Endothelial cell of umbilical vein (primary cell): Measurements from ENCODE around the gene ANO9. TPM values are rescaled to one million over a fixed set of nuclear protein-coding genes. Genes with fewer than 3 reads are reported as not detected.

ENCODE experiments used
- BruUV-seq: library from RNA; stranded (reverse); fragments of 400-500 nt; replicated peaks from 2 replicates; lab custom pipeline; 2021; lab: Mats Ljungman, UMichigan
- CTCF ChIA-PET: fragments of 300-600, 350-600 bp; sonication (Branson Sonifier 250); formaldehyde crosslinking; loops from one replicate; lab custom pipeline; 2021; ENCODE audit warnings: antibody characterized with exemption, inconsistent platforms; lab: Charles Lee
- POLR2A ChIA-PET: fragments of 300-600, 350-600 bp; sonication (Branson Sonifier 250); formaldehyde crosslinking; loops from one replicate; lab custom pipeline; 2021; ENCODE audit warnings: antibody characterized with exemption, inconsistent platforms; lab: Charles Lee
- DNase-seq: peaks from one replicate; pipeline ENCODE4 v3.0.0-alpha.2; 2011; ENCODE audit warnings: low read depth, low spot score
- FAIRE-seq: peaks from 2 replicates; lab custom pipeline; 2011; peaks lifted over from hg19 to GRCh38; lab: Jason Lieb, UNC
- H2AFZ ChIP-seq: 2 replicates; pipeline ENCODE4 v1.6.0; 2012; ENCODE audit warnings: low read depth, low read length, control low read depth, inconsistent platforms
- H3K27ac ChIP-seq: 2 replicates; pipeline ENCODE4 v1.5.1; 2011; ENCODE audit warnings: low read depth, mild to moderate bottlenecking, control low read depth, low read length, moderate library complexity; ENCODE audit not compliant: insufficient read depth
- H3K27me3 ChIP-seq, 2 experiments: 2 replicates each; pipeline versions ENCODE4 v1.6.0 to v1.6.1; 2011; ENCODE audit warnings: low read length in 2 of 2, mixed read lengths in 1 of 2; ENCODE audit not compliant: control insufficient read depth in 2 of 2, insufficient read depth in 2 of 2
- H3K36me3 ChIP-seq, 2 experiments: 2 replicates in 1 of 2; 3 replicates in 1 of 2; pipeline ENCODE4 v1.5.1; 2011; ENCODE audit warnings: low read length in 2 of 2, mild to moderate bottlenecking in 1 of 2, moderate library complexity in 1 of 2; ENCODE audit not compliant: control insufficient read depth in 2 of 2, insufficient read depth in 2 of 2; ENCODE audit errors: extremely low read depth in 1 of 2
- H3K4me1 ChIP-seq: 3 replicates; pipeline ENCODE4 v1.5.1; 2011; ENCODE audit warnings: mild to moderate bottlenecking, low read length; ENCODE audit not compliant: control insufficient read depth, insufficient read depth; ENCODE audit errors: extremely low read depth
- H3K4me2 ChIP-seq: 2 replicates; pipeline ENCODE4 v1.6.1; 2011; ENCODE audit warnings: low read length, control low read depth, mixed read lengths; ENCODE audit not compliant: insufficient read depth
- H3K4me3 ChIP-seq, 3 experiments: fragments of 200-600 bp in 1 of 3; sonication (generic), shearing (Covaris generic) in 1 of 3; replicated peaks in 1 of 3; 2 replicates each; pipeline ENCODE4 v1.5.1; 2011 to 2016; ENCODE audit warnings: control low read depth in 3 of 3, low read length in 3 of 3, mild to moderate bottlenecking in 2 of 3, inconsistent platforms in 1 of 3, low read depth in 1 of 3, moderate library complexity in 1 of 3; ENCODE audit not compliant: insufficient read depth in 1 of 3
- H3K79me2 ChIP-seq: 2 replicates; pipeline ENCODE4 v1.6.0; 2012; ENCODE audit warnings: low read length, inconsistent platforms; ENCODE audit not compliant: control insufficient read depth, insufficient read depth
- H3K9ac ChIP-seq: replicated peaks from 2 replicates; pipeline ENCODE3; 2011; ENCODE audit warnings: low read length, control low read depth; ENCODE audit not compliant: insufficient read depth; ENCODE audit errors: extremely low read depth
- H3K9me1 ChIP-seq: replicated peaks from 3 replicates; pipeline ENCODE4 v1.6.0; 2011; ENCODE audit warnings: mild to moderate bottlenecking, low read length; ENCODE audit not compliant: control insufficient read depth, insufficient read depth; ENCODE audit errors: extremely low read depth
- H3K9me3 ChIP-seq: replicated peaks from 2 replicates; pipeline ENCODE4 v1.5.1; 2012; ENCODE audit warnings: low read length, inconsistent platforms; ENCODE audit not compliant: control insufficient read depth, insufficient read depth
- H4K20me1 ChIP-seq: replicated peaks from 2 replicates; pipeline ENCODE3; 2011; ENCODE audit warnings: mild to moderate bottlenecking, low read length; ENCODE audit not compliant: control insufficient read depth, insufficient read depth; ENCODE audit errors: extremely low read depth
- CTCF ChIP-seq, 2 donors: IDR thresholded peaks; 1 replicate in 1 of 2; 2 replicates in 1 of 2; pipeline ENCODE4 v1.5.1; 2011; ENCODE audit warnings: low read length in 2 of 2, mild to moderate bottlenecking in 2 of 2, moderate library complexity in 2 of 2, control low read depth in 1 of 2, inconsistent platforms in 1 of 2, low read depth in 1 of 2; ENCODE audit not compliant: insufficient read depth in 1 of 2; ENCODE audit errors: extremely low read depth in 1 of 2
- EZH2 ChIP-seq: IDR thresholded peaks from 2 replicates; pipeline ENCODE4 v1.6.1; 2012; ENCODE audit warnings: borderline replicate concordance, low read depth, mild to moderate bottlenecking, moderate library complexity, low read length, inconsistent platforms; ENCODE audit not compliant: severe bottlenecking
- FOS ChIP-seq: IDR thresholded peaks from 2 replicates; pipeline ENCODE4 v1.6.1; 2011; ENCODE audit warnings: mild to moderate bottlenecking, low read length, moderate library complexity, borderline replicate concordance; ENCODE audit not compliant: insufficient read depth
- GATA2 ChIP-seq: IDR thresholded peaks from 2 replicates; pipeline ENCODE4 v1.7.0; 2011; ENCODE audit warnings: low read depth, mild to moderate bottlenecking, moderate library complexity, mixed read lengths, low read length; ENCODE audit not compliant: insufficient read length, insufficient read depth
- JUN ChIP-seq: IDR thresholded peaks from 2 replicates; pipeline ENCODE4 v1.6.1; 2011; ENCODE audit warnings: borderline replicate concordance, low read depth; ENCODE audit not compliant: insufficient read length, insufficient read depth
- MYC ChIP-seq: IDR thresholded peaks from one replicate; pipeline ENCODE4 v1.6.1; 2011; ENCODE audit warnings: mild to moderate bottlenecking, low read depth, low read length
- POLR2A ChIP-seq: IDR thresholded peaks from 2 replicates; pipeline ENCODE4 v1.6.1; 2012; ENCODE audit warnings: low read depth, mild to moderate bottlenecking, control low read depth, low read length
- POLR2AphosphoS5 ChIP-seq: IDR thresholded peaks from 2 replicates; pipeline ENCODE4 v1.6.1; 2012; ENCODE audit warnings: low read depth, mild to moderate bottlenecking, control low read depth, low read length, moderate library complexity; ENCODE audit not compliant: insufficient read depth
- dilution Hi-C: fragments of 300-500 bp; cut with MboI; formaldehyde crosslinking; loops from one replicate; pipeline ENCODE4 v1.15.0; 2019; ENCODE audit warnings: low sequenced_read_pairs; ENCODE audit not compliant: extremely low pct_ligation_motif_present
- intact Hi-C: fragments of 100-400 bp; cut with micrococcal nuclease; formaldehyde crosslinking; loops from one replicate; pipeline ENCODE4 v1.10.0; 2022
- polyA plus RNA-seq, 4 experiments: library from polyadenylated mRNA; depleted of rRNA in 3 of 4; stranded (reverse) in 3 of 4; unstranded in 1 of 4; fragments of >200 nt; gene quantifications; 2 replicates each; pipeline versions ENCODE4 v1.2.1 to v1.2.3, GENCODE V29; 2011 to 2012; ENCODE audit warnings: missing spikeins in 1 of 4
- total RNA-seq: library from RNA; stranded (reverse); gene quantifications from 2 replicates; pipeline ENCODE4 v1.2.3, GENCODE V29; 2021
- TF ChIP-seq, protein P1 (sequence below): IDR thresholded peaks from 2 replicates; pipeline ENCODE4 v1.6.1; 2011; ENCODE audit not compliant: insufficient read depth, insufficient read length

Gene ANO9
- total and polyA plus RNA-seq, 2 donors (not counting 3 experiments of a cell fraction or from before 2014, with no cell fraction given) = 0.23 TPM; not detected in 1

GRCh38 chr11:405954-406795 is 35.6 kb downstream of the ANO9 start:
- no peaks in the 10 kb centered on the region for H3K79me2 ChIP-seq
- dilution Hi-C loops (no loop called here), intact Hi-C loops (loop anchor here (1.0 kb wide), 1 partner anchor 112 kb away; no protein-coding TSS in a partner anchor)
- peak overlapping the region; percentile 42 to 51 (median 47) for H3K4me3 ChIP-seq
- H3K4me1 ChIP-seq = peaks cover 5% of the 10 kb centered on the region
- BruUV-seq = TSS peak; percentile 34
- H3K27ac ChIP-seq = peak overlapping the region; percentile 38
- no peak for DNase-seq
- no peaks in the 10 kb centered on the region for H3K36me3 ChIP-seq
- H3K9ac ChIP-seq = peak overlapping the region; percentile 40
- no peaks in the 10 kb centered on the region for H3K9me3 ChIP-seq
- H3K4me2 ChIP-seq = peak overlapping the region; percentile 57
- CTCF ChIA-PET = interaction anchor here (1.0 to 5.5 kb wide), 7 partner anchors 7 to 101 kb away, joined by 3 to 57 read pairs (median 8); partner anchors contain the start of genes PTDSS2 and RNH1
- TF ChIP-seq MYC (no peak), JUN (no peak)
- H2AFZ ChIP-seq = peak overlapping the region; percentile 88
- no peak for FAIRE-seq
- POLR2A ChIA-PET = no interaction called here
- H4K20me1 ChIP-seq = no peaks in the 10 kb centered on the region
- H3K9me1 ChIP-seq = no peaks in the 10 kb centered on the region
- no peaks in the 10 kb centered on the region for H3K27me3 ChIP-seq

- Histone ChIP-seq H3K9me1 (no peaks in the 10 kb centered on the region), H3K27ac (no peak overlapping the region), H3K9me3 (no peaks in the 10 kb centered on the region), H3K4me3 (no peak overlapping the region), H3K36me3 (no peaks in the 10 kb centered on the region), H3K4me1 (peaks cover 5% of the 10 kb centered on the region), H2AFZ (no peak overlapping the region), H3K79me2 (no peaks in the 10 kb centered on the region), H4K20me1 (no peaks in the 10 kb centered on the region), H3K9ac (no peak overlapping the region), H3K27me3 (no peaks in the 10 kb centered on the region), H3K4me2 (no peak overlapping the region)
- ChIA-PET POLR2A (no interaction called here), CTCF (interaction anchor here (1.4 to 5.5 kb wide), 4 partner anchors 8 to 45 kb away, joined by 3 to 57 read pairs (median 18); partner anchors contain the start of gene PTDSS2)
- FAIRE-seq (no peak), DNase-seq (no peak)
- dilution Hi-C loops (no loop called here), intact Hi-C loops (no loop called here)
- TF ChIP-seq MYC (no peak), POLR2A (no peak), JUN (no peak), CTCF (IDR thresholded peaks at IDR 0.05; ENCODE audit: extremely low read depth in 1 of 2, insufficient read depth in 1 of 2, low read depth in 1 of 2, low read length in 2 of 2) (no peak), FOS (no peak), EZH2 (no peak), GATA2 (no peak), POLR2AphosphoS5 (no peak)
- TF ChIP-seq, protein P1, sequence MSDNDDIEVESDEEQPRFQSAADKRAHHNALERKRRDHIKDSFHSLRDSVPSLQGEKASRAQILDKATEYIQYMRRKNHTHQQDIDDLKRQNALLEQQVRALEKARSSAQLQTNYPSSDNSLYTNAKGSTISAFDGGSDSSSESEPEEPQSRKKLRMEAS = no peak
- BruUV-seq = no TSS peak
Measured at GRCh38 chr11:405323-405953, 36.4 kb downstream of the ANO9 start.
